IMR-90 (cell line): Measurements from ENCODE around the gene ALAS1. TPM values are rescaled to one million over a fixed set of nuclear protein-coding genes. Genes with fewer than 3 reads are reported as not detected.

Experiments used
- BHLHE40 ChIP-seq: fragments of 150-350 bp; IDR thresholded peaks from 2 replicates; pipeline ENCODE4 v1.6.1; 2016; ENCODE audit warnings: mild to moderate bottlenecking, low read depth, low read length
- ELK1 ChIP-seq: fragments of 150-350 bp; IDR thresholded peaks from 2 replicates; pipeline ENCODE4 v1.6.1; 2016; ENCODE audit warnings: low read depth, mild to moderate bottlenecking, low read length, moderate library complexity, borderline replicate concordance
- MXI1 ChIP-seq: IDR thresholded peaks from 2 replicates; pipeline ENCODE4 v1.6.1; 2012; ENCODE audit warnings: low read depth, mild to moderate bottlenecking, low read length, moderate library complexity, borderline replicate concordance
- POLR2A ChIP-seq: IDR thresholded peaks from 2 replicates; pipeline ENCODE4 v1.6.1; 2012; ENCODE audit warnings: mild to moderate bottlenecking, low read depth, low read length
- polyA plus RNA-seq, 3 experiments: library from polyadenylated mRNA; depleted of rRNA; stranded (reverse); fragments of >200 nt; gene quantifications; 2 replicates each; pipeline ENCODE4 v1.2.3, GENCODE V29; 2012; ENCODE audit warnings: low replicate concordance in 1 of 3
- total RNA-seq: library from RNA; depleted of rRNA; stranded (reverse); fragments of >200 nt; gene quantifications from 2 replicates; pipeline ENCODE4 v1.2.3, GENCODE V29; 2012

Gene ALAS1
- total and polyA plus RNA-seq, 2 of the 4 experiments (the other 2 are of a cell fraction), result 32.8 to 47.2 TPM

- TF ChIP-seq ELK1, result no peak
- no peak for TF ChIP-seq MXI1
- TF ChIP-seq BHLHE40, result no peak
- TF ChIP-seq POLR2A, result no peak
These were observed 966 bp downstream of the ALAS1 start (continued) for GRCh38 chr3:52198643-52199608.
